Adipose tissue (tissue), 3 donors: ENCODE results near the gene LDAH. TPM values are rescaled to one million over a fixed set of nuclear protein-coding genes. Genes with fewer than 3 reads are reported as not detected.
"Not testable (repeated sequence)": the region's sequence is repeated elsewhere in the genome, so short reads cannot be mapped to it uniquely, and the experiment has no call there.

Source experiments
- H3K27ac ChIP-seq: one replicate; pipeline ENCODE4 v1.5.1; 2013; ENCODE audit warnings: low read depth, low read length
- WGBS, 3 donors: extraction: QIAGEN DNeasy Blood & Tissue Kit; methylation state at CpG; one replicate each; pipeline ENCODE4 v1.1.7; 2013; 5-methylcytosine and 5-hydroxymethylcytosine counted together
- polyA plus RNA-seq, 3 donors: library from polyadenylated mRNA; stranded (reverse); fragments of 200-250 nt; gene quantifications; one replicate each; pipeline ENCODE4 v1.2.3, GENCODE V29; 2013
- donor health status: healthy with polysubstance abuse.
- donor health status: Bipolar disorder and iron deficiency.
- donor health status: healthy.

Gene LDAH
- polyA plus RNA-seq, 3 donors: 6.3 to 8.2 (median 7.0) TPM

DNA sequence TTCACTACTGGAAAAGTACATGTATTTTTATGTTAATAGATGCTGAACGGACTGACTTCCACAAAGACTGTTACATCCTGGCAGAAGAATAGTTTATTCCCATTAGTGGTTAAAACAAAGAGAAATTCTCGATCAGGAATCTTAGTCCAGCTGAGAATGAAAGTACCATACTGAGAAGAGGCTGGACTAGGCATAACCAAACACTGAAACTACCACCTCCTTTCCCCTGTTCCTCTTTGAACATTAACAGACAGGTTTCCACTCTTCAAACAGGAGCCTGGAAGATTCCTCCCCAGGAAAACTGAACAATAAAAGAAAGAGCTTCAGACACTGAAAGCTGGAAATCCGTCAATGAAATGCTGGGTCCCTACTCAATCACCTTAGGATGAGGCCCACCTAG lies 25.8 kb downstream of the LDAH start:
- 82 to 88% (median 86%) methylated on average over 3 of the region's 3 CpGs for WGBS, 3 donors
- H3K27ac ChIP-seq: no peak overlapping the region

DNA sequence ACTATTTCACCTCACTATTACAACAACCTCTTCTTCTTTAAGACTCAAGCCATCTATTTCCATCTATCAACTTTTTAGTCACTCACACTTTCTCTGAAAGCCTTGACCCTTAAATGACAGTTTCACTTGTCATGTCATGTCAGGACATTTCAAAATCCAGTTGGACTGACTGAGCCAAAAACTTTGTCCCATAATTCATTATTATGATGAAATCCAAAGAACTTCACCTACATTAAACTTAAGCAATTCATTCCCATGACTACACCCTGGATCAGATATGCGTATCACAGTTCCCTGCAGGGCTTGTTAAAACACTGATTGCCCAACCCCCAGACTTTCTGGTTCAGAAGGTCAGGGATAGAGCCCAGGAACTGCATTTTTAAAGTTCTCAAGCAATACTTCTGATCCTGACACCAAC lies 26.5 kb downstream of the LDAH start:
- no peak overlapping the region for H3K27ac ChIP-seq
- 53 to 83% (median 66%) methylated on average over 1 of the region's 1 CpG for WGBS, 3 donors

DNA sequence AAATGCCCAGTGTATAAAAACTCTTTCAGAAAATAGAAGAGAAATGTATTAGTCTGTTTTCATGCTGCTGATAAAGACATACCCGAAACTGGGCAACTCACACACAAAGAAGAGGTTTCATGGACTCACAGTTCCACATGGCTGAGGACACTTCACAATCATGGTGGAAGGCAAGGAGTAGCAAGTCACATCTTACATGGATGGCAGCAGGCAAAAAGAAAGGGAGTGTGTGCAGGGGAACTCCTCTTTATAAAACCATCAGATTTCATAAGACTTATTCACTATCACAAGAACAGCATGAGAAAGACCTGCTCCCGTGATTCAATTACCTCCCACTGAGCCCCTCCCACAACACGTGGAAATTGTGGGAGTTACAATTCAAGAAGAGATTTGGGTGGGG lies 29.0 kb downstream of the LDAH start:
- not testable (repeated sequence) for H3K27ac ChIP-seq
- 95 to 100% (median 97%) methylated on average over 3 of the region's 3 CpGs for WGBS, 3 donors

DNA sequence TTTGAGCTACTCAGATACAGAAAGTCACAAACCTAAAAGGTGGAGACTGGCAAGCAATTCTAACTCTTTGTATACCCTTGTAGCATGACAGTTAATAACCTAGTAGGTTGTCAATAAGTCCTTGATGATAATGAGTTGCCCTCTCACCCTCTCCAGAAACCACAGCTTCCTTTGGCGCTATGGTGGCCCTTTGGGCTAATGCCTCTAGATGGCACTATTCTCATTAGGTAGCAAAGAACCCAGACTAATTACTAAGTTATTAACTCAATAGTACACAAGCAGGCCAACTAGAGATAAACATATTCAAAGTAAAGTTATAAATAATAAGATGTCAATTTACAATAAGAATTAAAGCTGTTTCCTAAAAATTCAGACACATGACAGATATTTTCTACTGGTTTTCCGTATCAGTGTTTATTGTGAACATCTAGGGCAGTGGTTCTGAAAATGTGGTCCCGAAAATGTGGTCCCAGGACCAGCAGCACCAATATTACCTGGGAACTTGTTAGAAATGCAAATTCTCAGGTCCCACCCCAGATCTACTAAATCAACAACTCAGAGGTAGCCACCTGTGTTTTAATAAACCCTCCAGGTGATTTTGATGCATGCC lies 41.1 kb downstream of the LDAH start:
- 74 to 91% (median 77%) methylated on average over 3 of the region's 3 CpGs for WGBS, 3 donors
- no peak overlapping the region for H3K27ac ChIP-seq

DNA sequence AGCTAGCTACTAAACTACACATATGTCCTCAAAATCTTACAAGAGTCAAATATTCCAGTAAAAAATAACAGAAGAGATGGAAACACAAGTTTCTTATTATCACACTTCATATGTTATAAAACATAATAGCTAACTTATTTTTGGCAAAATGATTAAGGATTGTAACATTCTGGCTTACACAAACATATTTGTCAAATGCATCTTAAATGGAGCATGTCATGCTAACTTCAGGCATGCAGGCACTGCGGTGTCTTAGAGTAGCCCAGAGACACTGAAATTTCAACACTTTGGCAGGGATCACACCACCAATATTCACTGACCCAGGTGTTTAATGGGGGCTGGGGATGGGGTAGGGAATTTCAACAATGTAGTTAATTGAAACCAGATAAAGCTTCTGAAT lies 51.6 kb downstream of the LDAH start:
- H3K27ac ChIP-seq: no peak overlapping the region
- WGBS, 3 donors: 74 to 97% (median 82%) methylated on average over 1 of the region's 1 CpG

DNA sequence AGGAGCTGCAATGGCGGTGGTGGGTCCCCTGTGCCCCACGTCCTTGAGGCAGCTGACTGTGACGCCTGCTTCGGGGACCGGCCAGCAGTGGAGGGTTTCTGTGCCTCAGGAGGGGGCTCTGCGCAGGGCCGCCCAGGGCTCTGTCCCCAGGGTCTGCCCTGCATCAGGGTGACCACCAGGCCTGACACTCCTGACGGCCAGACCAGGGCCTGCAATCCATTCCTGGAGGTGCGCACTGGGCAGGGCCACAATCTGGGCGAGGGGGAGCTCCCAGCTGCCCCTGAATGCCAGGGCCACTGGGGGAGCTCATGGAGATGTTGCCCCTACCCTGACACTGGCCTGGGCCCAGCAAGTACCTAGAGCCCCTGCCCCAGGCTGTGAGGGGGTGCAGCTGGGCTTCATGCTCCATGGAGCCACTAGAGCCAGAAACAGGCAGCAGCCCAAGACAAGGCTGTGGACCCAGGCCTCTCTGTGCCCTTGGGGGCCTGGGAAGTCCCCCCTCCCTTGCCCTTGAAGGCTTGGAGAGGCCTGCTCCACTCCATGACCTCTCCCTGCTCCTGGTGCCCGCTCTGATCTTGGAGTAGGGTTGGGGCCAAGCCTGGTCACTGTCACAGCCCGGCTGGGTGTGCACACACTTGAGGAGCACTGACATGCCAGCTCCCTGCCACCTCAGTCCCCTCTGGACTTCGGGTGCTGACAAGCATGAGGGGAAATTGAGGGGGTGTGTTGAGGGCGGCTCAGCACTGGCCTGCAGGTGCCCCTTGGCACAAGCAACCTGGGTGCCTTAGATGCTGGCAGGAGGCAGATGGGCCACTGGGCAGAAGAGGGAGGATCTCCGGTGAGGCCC lies 55.9 kb downstream of the LDAH start:
- no peak overlapping the region for H3K27ac ChIP-seq
- 97 to 99% (median 97%) methylated on average over 14 to 15 of the region's 15 CpGs for WGBS, 3 donors

DNA sequence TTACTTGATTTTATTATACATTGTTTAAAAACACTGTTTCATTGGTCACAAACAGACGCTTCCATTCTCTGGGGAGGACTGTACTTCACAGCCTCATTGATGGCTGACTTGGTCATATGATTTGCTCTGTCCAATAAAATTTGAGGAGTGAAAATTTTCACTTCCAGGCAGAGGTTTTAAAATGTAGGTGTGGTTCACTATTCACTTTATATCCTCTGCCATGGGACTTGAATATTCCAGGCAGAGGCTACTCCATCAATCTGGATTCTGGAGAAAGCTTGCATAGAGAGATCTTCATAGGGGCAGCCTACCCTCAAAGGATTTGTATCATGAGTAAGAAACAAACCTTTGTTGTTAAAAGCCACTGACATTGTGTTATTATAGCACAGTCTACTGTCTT lies 56.7 kb downstream of the LDAH start:
- 92 to 100% (median 96%) methylated on average over 1 of the region's 1 CpG for WGBS, 3 donors
- no peak overlapping the region for H3K27ac ChIP-seq

DNA sequence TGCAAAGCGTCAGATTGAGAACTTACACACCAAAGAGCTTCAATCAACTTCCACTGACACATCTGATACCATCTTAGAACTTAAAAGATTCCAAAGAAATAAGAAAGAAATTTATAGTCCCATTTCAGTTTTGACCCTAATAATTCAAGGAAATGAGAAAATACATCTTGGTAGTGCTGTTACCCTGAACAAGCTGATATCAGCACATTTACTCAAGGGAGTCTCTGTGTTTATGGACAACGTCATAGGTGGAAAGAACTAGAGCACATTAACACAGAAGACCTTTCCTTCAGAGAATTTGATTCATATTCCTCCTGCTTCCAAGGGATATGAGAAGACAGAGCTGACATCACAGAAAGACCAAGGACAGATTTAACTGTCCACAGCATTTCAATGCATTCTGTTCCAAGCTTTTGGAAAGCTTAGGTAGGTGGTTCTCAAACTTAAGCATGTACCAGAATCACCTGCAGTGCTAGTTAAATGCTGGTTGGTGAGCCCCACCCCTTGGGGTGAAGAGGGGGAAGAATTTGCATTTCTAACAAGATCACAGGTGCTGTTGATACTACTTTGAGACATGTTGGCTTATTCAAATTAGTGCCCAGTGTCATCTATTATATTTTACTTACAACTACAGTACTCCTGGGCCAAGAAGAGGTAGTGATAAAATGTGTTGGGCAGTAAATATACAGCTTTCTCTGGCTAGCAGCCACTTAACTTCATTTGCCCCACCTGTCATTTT lies 59.8 kb downstream of the LDAH start:
- H3K27ac ChIP-seq: no peak overlapping the region
- WGBS, 3 donors: 76 to 93% (median 90%) methylated on average over 2 of the region's 2 CpGs

DNA sequence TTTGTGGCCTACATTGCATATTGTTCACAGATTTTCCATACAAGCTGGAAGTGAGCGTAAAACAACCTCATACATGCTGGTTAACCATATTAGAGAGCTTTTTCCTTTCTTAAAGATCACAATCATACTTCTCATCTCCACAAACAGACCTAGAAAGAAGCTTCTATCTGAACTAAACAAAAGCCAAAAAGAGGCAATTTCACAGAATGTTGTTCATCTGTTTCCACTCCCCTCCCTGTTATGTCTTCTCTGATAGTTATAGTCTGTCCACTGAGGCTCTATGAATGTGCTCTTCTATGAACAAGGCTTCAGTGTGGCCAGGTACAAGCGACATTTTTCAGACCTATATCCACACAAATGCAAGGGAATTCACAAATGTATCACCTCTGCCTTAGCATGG lies 63.4 kb downstream of the LDAH start:
- no peak overlapping the region for H3K27ac ChIP-seq
- 96 to 98% (median 97%) methylated on average over 2 of the region's 2 CpGs for WGBS, 3 donors

DNA sequence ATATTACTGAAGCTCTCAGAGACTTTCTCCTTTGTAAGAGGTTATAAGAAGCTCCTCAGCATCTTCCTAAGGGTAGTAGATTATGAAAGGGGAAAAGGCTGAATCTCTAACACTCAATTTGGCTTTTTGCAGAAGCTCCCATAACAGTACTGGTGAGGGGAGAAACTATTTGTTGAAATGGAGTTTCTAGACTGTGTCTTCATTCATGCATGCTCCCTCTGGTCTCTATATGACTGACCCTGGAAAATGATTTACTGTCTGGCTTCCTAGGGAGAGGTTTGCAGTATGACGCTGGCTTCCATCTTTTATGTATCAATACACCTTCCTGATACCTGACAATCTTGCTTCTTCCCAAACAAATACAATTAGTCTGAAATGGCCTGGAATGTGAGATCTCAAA lies 63.9 kb downstream of the LDAH start:
- no peak overlapping the region for H3K27ac ChIP-seq
- WGBS, 3 donors: 95 to 100% (median 100%) methylated on average over 1 of the region's 1 CpG

DNA sequence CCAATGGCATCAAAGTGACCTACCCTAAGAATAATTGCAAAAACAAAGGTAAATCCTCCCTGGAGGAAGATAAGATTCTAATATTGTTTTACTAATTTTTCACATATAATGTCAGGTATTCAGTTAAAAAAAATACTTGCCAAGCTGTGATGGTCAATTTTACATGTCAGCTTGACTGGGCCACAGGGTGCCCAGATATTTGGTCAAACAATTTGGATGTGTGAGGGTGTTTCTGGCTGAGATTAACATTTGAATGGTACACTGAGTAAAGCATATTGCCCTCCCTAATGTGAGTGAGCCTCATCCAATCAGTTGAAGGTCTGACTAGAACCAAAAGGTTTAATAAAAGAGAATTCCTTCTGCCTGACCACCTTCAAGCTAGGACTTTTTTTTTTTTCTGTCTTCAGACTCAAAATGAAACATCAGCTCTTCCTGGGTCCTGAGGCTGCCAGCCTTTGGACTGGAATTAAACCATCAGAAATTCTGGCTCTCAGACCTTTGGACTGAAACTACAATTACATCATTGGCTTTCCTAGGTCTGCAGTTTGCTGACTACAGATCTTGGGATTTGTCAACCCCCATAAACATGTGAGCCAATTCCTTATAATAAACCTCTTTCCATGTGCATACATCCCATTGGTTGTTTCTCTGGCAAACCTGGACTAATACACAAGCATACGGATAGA lies 65.4 kb downstream of the LDAH start:
- 97 to 98% (median 97%) methylated on average over 1 of the region's 1 CpG for WGBS, 3 donors
- H3K27ac ChIP-seq: no peak overlapping the region

DNA sequence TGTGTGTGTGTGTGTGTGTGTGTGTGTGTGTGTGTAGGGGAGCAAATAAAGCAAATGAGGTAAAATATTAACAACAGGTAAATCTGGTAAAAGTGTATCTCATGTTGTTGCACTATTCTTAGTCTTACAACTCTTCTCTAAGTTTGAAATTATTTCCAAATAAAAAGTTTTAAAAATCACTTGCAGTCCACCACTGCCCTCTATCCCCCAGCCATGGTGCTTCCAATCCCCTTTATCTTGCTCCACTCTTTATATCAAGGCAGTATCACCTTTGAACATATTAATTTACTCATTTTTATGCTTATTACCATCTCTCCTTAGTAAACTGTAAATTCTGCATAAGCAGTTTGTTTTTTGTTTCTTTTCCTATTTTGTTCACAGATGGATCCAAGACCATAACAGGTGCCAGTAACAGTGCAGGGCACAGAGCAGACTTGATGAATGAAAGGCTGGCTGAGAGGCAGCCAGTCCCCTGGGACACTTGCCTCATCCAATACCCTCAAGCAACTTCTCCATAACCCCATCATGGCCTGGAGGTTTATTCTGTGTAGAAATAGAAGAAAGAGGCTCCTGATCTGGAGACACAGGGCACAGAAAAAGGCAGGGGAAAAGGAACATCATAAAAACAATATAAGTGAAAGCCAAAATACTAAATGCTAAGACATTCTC lies 67.6 kb downstream of the LDAH start:
- H3K27ac ChIP-seq: no peak overlapping the region

DNA sequence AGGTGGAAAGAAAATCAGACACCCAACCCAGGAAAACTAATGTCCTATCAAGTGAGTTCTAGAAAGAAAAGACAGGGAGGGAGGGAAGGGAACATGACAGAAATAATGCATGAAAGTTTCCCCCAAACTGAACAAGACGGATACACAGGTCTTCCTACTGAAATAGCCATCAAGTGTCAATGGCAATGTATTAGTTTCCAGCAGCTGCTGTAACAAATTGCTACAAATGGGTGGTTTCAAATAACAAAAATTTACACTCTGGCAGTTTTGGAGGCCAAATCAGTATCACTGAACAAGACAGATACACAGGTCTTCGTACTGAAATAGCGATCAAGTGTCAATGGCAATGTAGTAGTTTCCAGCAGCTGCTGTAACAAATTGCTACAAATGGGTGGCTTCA lies 70.6 kb downstream of the LDAH start:
- no peak overlapping the region for H3K27ac ChIP-seq
- 97 to 100% (median 99%) methylated on average over 3 of the region's 3 CpGs for WGBS, 3 donors

DNA sequence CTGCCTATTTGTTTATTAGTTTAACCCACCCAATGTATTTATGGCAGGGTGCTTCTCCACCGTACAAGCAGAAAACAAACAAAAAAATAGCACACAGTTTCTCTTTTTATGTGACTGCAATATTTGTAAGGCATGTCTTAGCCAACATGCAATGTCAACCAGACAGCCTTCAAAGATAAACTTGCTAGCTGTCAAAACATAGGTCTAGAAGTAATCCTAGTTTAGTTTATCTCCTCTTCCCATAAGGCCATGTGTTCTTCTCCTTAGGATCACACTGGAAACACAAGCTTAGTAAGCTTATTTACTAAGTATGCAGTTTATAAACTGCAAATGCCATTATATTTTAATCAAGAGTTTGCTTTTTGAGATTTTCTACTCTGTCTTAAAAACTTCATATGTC lies 75.6 kb downstream of the LDAH start:
- 65 to 82% (median 82%) methylated on average over 1 of the region's 1 CpG for WGBS, 3 donors
- H3K27ac ChIP-seq: no peak overlapping the region

DNA sequence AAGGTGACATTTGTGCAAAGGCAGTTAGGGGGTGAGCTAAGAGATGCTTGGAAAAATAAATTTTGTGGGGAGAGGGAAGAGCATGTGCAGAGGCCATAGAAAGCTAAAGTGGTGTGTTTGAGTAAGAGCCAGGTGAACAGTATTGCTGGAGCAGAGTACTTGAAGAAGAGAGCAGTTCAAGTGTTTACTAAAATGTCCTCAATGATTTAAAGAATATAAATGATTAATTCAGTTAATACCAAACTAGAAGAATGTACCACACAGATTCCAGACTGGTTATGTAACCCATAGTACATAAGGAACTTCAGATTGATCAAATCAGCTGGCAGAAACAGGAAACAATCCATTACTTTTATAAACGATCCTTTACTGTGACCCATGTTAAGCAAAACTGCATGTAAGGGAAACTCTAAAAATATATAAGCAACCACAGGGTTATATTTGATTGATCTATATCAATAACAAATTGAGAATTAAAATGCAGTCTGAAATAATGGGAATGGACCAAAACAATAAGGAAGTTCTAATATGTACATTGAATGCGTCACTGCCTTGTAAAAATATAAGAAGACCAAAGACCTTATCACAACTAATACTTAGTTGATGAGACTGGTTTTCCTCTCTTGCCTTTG lies 76.9 kb downstream of the LDAH start:
- H3K27ac ChIP-seq: no peak overlapping the region
- WGBS, 3 donors: 22 to 56% (median 31%) methylated on average over 2 of the region's 2 CpGs

DNA sequence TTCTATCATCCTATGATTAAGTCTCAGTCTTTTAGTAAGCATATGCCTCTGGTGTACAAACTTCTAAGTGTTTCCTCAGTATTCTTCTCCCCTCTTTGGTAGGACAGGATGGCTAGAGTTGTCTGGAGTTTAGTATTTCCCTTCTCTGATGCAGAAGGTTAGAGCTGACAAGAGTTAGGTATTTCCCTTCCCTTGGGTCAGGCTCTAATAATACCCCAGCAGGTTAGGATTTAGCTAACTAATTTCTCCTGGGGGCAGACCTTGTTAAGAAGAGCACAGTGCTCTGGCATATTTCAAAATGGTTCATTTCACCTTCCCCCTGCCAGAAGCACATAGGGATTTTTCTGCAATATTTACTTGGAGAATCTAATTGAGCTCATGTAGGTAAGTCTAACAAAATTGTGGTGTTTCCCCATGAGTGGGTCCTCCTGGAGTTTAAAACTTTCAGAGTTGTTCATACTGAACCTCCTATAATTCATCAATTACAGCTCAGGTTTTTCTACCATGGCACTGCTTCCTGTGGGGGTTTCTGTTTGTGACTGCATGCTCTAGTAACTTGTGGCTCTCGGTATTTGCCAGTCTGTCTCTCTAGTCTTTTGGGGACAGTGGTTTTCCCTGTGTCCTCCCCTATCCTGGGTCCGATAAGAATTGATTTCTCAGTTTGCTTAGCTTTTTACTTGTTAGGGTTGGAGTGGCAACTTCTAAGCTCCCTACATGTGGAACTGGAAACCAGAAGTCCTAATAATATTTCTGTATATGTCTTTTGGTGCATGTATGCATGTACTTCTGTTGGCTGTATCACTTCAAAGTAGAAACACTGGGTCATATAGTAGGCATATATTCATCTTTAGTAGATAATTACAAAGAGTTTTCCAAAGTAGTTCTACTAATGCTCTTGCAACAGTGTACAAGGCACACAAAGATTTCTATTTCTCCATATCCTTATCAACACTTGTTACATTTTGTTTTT lies 78.2 kb downstream of the LDAH start:
- 83 to 95% (median 93%) methylated on average over 2 of the region's 2 CpGs for WGBS, 3 donors
- no peak overlapping the region for H3K27ac ChIP-seq

DNA sequence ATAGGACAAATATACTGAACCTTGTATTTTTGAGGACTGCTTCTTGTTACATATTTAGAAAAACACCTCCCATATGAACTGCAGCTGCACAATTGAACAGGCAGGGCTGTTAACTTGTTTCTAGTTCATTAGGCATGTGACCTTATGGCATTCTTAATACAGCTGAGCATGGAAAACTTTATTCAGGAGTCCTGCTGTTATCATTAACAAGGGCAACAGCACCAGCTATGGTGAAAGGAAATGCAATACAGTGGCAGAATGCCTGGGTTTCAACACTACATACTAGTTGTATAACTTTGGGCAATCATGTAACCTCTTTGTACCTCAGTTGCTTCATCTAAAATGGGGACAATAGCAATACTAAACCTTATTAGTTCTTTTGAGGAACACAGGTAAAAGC lies 84.1 kb downstream of the LDAH start:
- no peak overlapping the region for H3K27ac ChIP-seq
